ENCODE results near the gene NME3.

- TF ChIP-seq ZNF292 (CRISPR knock-in tag; IDR thresholded peaks at IDR 0.05; ENCODE audit: borderline replicate concordance, low read depth) (no peak), ZZZ3 (CRISPR knock-in tag; IDR thresholded peaks at IDR 0.05; ENCODE audit: borderline replicate concordance) (no peak), CTCF (CRISPR knock-in tag; IDR thresholded peaks at IDR 0.05) (no peak), JUNB (CRISPR knock-in tag; IDR thresholded peaks at IDR 0.05; ENCODE audit: borderline replicate concordance) (no peak), ZBTB26 (CRISPR knock-in tag; IDR thresholded peaks at IDR 0.05; ENCODE audit: borderline replicate concordance) (no peak), FOXP4 (CRISPR knock-in tag; IDR thresholded peaks at IDR 0.05) (no peak), CEBPG (CRISPR knock-in tag; IDR thresholded peaks at IDR 0.05) (no peak), FOXO4 (CRISPR knock-in tag; conservative IDR thresholded peaks at IDR 0.05) (no peak), TAF1 (CRISPR knock-in tag; IDR thresholded peaks at IDR 0.05) (no peak), TEF (CRISPR knock-in tag; IDR thresholded peaks at IDR 0.05) (no peak), ZNF431 (CRISPR knock-in tag; IDR thresholded peaks at IDR 0.05; ENCODE audit: borderline replicate concordance, low read depth) (no peak)
Observed at GRCh38 chr16:1734816-1735215, 36.5 kb downstream of the NME3 start.

Data from HepG2 (cell line).